GM21717 (cell line): ENCODE results near the gene TNKS1BP1.

ENCODE experiments used
- ATAC-seq: cut with Tn5 transposase; IDR thresholded peaks from one replicate; pipeline ENCODE4 v1.9.1; 2021; ENCODE audit warnings: mild to moderate bottlenecking, moderate library complexity; ENCODE audit not compliant: unreplicated experiment

Gene TNKS1BP1

GRCh38 chr11:57263351-57263750 lies 61.4 kb downstream of the TNKS1BP1 start:
- no peak for ATAC-seq

- no peak for ATAC-seq
Observed at GRCh38 chr11:57262157-57262556, 62.6 kb downstream of the TNKS1BP1 start.

- ATAC-seq = no peak
Observed at GRCh38 chr11:57260937-57261783, 63.6 kb downstream of the TNKS1BP1 start.

- no peak for ATAC-seq
Observed at GRCh38 chr11:57256119-57256518, 68.6 kb downstream of the TNKS1BP1 start.

GRCh38 chr11:57255618-57256017 lies 69.1 kb downstream of the TNKS1BP1 start:
- ATAC-seq = no peak

- ATAC-seq = no peak
Observed at GRCh38 chr11:57254631-57255030, 70.1 kb downstream of the TNKS1BP1 start.

GRCh38 chr11:57251491-57252104 lies 73.2 kb downstream of the TNKS1BP1 start:
- ATAC-seq = no peak

- no peak for ATAC-seq
Observed at GRCh38 chr11:57251037-57251436, 73.7 kb downstream of the TNKS1BP1 start.
